ENCODE results near the gene CDC42BPB. TPM values are rescaled to one million over a fixed set of nuclear protein-coding genes. Genes with fewer than 3 reads are reported as not detected.

Gene CDC42BPB
- total and polyA plus RNA-seq, 8 donors: 73.4 to 91.4 (median 79.5) TPM

DNA sequence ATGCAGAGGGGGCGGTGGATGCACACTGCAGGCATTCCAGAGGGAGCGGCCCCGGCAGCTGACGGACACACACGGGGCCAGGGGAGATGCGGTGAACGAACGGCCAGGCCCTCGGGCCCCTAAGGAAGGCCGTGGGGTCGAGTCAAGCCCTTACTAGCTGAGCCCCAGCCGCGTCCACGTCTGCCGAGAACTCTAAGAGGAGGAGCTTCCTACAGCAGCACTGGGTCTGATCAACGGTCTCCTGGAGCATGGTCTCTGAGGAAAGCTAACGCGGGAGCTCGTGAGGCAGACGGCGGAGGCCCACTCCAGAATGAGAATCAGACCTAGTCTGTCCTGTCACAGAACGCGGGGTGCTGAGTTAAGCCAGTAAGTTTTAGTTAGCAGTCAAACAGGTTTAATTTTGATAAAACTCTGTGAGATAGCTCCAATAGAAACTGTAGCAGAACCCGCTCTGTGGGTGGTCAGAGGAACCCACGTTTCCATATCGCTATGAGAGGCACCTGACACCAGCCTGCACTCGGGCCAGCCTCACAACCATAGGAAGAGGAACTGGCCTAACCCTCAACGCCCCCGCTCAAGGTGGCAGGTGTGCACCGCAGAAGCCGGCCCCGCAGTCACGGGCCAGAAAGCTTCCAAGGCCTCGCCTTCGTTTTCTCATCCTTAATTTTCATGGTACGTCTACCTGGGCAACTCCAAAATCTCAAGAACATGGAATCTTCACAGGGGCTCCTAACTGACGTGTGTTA lies 55.5 kb downstream of the CDC42BPB start:
- intact Hi-C loops (cut with DNase I): no loop called here
- Histone ChIP-seq H3K36me3 (peaks cover 0 to 70% of the 10 kb centered on the region in 2 donors), H3K27me3 (no peaks in the 10 kb centered on the region), H3K4me3 (no peak overlapping the region), H3K27ac (no peak overlapping the region), H3K4me1 (no peaks in the 10 kb centered on the region), H3K9me3 (no peaks in the 10 kb centered on the region)
- TF ChIP-seq, protein P1, sequence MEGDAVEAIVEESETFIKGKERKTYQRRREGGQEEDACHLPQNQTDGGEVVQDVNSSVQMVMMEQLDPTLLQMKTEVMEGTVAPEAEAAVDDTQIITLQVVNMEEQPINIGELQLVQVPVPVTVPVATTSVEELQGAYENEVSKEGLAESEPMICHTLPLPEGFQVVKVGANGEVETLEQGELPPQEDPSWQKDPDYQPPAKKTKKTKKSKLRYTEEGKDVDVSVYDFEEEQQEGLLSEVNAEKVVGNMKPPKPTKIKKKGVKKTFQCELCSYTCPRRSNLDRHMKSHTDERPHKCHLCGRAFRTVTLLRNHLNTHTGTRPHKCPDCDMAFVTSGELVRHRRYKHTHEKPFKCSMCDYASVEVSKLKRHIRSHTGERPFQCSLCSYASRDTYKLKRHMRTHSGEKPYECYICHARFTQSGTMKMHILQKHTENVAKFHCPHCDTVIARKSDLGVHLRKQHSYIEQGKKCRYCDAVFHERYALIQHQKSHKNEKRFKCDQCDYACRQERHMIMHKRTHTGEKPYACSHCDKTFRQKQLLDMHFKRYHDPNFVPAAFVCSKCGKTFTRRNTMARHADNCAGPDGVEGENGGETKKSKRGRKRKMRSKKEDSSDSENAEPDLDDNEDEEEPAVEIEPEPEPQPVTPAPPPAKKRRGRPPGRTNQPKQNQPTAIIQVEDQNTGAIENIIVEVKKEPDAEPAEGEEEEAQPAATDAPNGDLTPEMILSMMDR (IDR thresholded peaks at IDR 0.05): no peak
- ATAC-seq (no peak), DNase-seq (no peak)

DNA sequence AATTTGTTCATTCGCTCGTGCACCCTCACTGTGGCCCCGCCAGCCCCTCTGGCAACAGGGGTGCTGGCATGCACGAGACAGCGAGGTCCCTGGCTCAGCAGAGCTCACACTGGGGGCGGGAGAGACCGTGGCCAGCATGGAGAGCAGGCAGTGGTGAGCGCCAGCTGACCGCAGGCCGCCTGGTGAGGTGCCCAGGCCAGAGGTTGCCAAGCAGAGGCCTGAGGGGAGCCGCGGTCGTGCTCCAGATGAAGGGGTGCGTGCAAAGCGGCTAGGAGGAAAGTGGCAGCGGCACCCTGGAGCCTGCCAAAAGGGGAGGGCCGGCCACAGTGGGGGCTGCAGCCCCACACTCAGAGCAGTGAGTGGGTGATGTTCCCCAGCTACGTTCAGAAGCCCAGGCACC lies 56.1 kb downstream of the CDC42BPB start:
- TF ChIP-seq, protein P1 (IDR thresholded peaks at IDR 0.05): no peak
- Histone ChIP-seq H3K4me3 (no peak overlapping the region), H3K9me3 (no peaks in the 10 kb centered on the region), H3K36me3 (peaks cover 0 to 72% of the 10 kb centered on the region in 2 donors), H3K27ac (no peak overlapping the region), H3K4me1 (no peaks in the 10 kb centered on the region), H3K27me3 (no peaks in the 10 kb centered on the region)
- DNase-seq (no peak), ATAC-seq (no peak)
- intact Hi-C loops (cut with DNase I): no loop called here

DNA sequence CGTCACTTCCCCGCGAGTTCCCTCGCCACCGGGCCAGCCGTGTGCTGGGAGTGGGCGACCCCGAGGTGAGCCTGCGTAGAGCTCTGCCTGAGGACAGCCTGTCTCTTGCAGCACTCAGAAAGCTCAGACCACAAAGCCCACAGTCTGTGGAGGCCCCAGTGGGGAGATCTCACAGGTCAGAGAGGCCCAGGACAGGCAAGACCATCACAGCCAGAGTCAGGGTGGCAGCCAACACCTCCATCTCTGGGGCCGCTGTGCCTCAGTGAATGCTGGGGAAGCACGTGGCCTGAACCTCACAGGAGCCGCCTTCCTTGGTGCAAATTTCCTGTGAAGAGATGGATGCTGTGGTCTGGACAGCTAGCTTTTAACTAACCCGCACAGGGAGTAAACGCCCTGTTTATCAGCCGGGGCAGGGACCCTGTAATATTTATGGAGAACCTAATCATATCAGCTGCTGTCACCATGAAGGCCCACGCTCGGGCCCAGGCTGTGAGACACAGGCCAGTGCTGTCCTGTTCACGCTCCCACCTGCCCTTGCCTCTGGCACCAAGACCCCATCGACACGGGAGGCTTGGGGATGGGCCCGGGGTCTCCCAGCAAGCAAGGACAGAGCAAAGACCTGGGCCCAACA lies 56.9 kb downstream of the CDC42BPB start:
- no peaks in the 10 kb centered on the region for H3K9me3 ChIP-seq
- no peaks in the 10 kb centered on the region for H3K4me1 ChIP-seq
- ATAC-seq (no peak), DNase-seq (no peak)
- H3K36me3 ChIP-seq: peaks cover 0 to 76% of the 10 kb centered on the region in 2 donors
- intact Hi-C loops (cut with DNase I): no loop called here
- H3K4me3 ChIP-seq: no peak overlapping the region
- TF ChIP-seq, protein P1 (IDR thresholded peaks at IDR 0.05): no peak
- H3K27ac ChIP-seq: no peak overlapping the region
- H3K27me3 ChIP-seq: no peaks in the 10 kb centered on the region

DNA sequence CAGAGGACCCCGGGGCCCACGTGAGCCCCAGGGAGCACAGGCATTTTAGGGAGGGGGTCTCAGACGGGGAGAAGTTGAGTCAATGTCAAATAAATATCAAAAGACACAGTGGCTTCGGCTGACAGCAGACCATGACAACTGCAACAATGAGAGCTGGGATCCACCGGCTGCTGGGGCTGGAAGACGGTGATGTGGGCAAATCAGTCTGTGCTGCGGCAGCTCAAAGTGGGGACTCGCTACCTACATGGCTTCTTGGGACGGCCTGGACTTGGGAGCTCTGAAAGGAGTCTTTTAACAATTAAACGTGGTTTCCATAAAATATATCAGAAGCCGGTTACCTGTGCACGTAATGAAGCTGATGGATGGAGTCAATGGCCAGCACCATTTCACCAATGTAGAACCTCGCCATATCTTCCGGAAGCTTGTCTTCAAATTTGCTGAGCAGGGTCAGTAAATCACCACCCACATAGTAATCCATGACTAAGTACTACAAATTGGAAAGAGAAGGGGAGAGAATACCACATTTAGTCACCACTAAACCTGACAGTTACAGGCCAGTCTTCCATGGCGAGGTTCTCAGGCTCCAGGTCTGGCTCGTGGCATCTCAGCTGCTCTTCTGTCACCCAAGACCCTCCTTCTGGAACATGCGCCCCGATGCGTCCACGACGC lies 58.0 kb downstream of the CDC42BPB start:
- Histone ChIP-seq H3K27me3 (no peaks in the 10 kb centered on the region), H3K36me3 (peaks cover 0 to 84% of the 10 kb centered on the region in 2 donors), H3K27ac (no peak overlapping the region), H3K4me3 (no peak overlapping the region), H3K4me1 (no peaks in the 10 kb centered on the region), H3K9me3 (no peaks in the 10 kb centered on the region)
- intact Hi-C loops (cut with DNase I): no loop called here
- no peak for DNase-seq
- ATAC-seq: no peak
- TF ChIP-seq, protein P1 (IDR thresholded peaks at IDR 0.05): no peak

DNA sequence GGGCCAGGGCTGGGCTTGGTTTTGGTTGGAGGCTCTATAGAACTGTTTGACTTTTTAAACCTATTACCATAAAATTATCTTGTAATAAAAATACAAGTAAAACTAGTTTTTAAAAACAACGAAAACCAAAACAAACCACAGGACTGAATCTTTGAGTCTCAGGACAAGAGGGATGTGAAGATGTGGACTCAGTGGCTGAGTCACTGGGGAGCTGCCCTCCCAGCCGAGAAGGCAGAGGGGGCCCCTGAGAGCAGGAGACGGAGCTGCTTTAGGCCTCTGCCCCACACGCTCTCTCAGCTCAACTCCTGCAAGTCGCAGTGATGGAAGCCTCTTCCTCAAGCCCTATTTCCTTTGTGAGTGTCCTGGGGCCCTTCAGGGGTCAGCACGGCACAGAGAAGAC lies 59.0 kb downstream of the CDC42BPB start:
- no peaks in the 10 kb centered on the region for H3K27me3 ChIP-seq
- H3K36me3 ChIP-seq: peaks cover 0 to 79% of the 10 kb centered on the region in 2 donors
- intact Hi-C loops (cut with DNase I): no loop called here
- TF ChIP-seq, protein P1 (IDR thresholded peaks at IDR 0.05): no peak
- no peak for DNase-seq
- peaks cover 0 to 6% of the 10 kb centered on the region in 2 donors for H3K4me1 ChIP-seq
- H3K4me3 ChIP-seq: no peak overlapping the region
- no peaks in the 10 kb centered on the region for H3K9me3 ChIP-seq
- no peak for ATAC-seq
- no peak overlapping the region for H3K27ac ChIP-seq

All from left lung (tissue), 10 donors.